Measurements from ENCODE around the gene PRKCB.

GRCh38 chr16:23934610-23935236, 98.9 kb downstream of the PRKCB start:
- TF ChIP-seq, protein P1, sequence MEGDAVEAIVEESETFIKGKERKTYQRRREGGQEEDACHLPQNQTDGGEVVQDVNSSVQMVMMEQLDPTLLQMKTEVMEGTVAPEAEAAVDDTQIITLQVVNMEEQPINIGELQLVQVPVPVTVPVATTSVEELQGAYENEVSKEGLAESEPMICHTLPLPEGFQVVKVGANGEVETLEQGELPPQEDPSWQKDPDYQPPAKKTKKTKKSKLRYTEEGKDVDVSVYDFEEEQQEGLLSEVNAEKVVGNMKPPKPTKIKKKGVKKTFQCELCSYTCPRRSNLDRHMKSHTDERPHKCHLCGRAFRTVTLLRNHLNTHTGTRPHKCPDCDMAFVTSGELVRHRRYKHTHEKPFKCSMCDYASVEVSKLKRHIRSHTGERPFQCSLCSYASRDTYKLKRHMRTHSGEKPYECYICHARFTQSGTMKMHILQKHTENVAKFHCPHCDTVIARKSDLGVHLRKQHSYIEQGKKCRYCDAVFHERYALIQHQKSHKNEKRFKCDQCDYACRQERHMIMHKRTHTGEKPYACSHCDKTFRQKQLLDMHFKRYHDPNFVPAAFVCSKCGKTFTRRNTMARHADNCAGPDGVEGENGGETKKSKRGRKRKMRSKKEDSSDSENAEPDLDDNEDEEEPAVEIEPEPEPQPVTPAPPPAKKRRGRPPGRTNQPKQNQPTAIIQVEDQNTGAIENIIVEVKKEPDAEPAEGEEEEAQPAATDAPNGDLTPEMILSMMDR (conservative IDR thresholded peaks at IDR 0.05 in 1 of 2, IDR thresholded peaks at IDR 0.05 in 1 of 2; ENCODE audit: low read depth in 1 of 2, low read length in 2 of 2), result no peak
- TF ChIP-seq EZH2 (IDR thresholded peaks at IDR 0.05; ENCODE audit: low read length, missing control alignments), result no peak
